Upper lobe of left lung (tissue), 4 donors: Measurements from ENCODE around the gene MYLK2.

Source experiments
- POLR2AphosphoS5 ChIP-seq, 2 donors: sonication (generic); formaldehyde crosslinking; IDR thresholded peaks; one replicate each; pipeline ENCODE4 v1.5.1; 2017; ENCODE audit warnings: antibody characterized with exemption in 2 of 2
- TF ChIP-seq, protein P1 (sequence below), 6 experiments: fragments of 450-650 bp in 4 of 6; fragments of 200-600 bp in 2 of 6; sonication (generic) in 2 of 6; IDR thresholded peaks; one replicate each; pipeline ENCODE4 v1.5.1; 2016 to 2019; ENCODE audit warnings: antibody characterized with exemption in 6 of 6

DNA sequence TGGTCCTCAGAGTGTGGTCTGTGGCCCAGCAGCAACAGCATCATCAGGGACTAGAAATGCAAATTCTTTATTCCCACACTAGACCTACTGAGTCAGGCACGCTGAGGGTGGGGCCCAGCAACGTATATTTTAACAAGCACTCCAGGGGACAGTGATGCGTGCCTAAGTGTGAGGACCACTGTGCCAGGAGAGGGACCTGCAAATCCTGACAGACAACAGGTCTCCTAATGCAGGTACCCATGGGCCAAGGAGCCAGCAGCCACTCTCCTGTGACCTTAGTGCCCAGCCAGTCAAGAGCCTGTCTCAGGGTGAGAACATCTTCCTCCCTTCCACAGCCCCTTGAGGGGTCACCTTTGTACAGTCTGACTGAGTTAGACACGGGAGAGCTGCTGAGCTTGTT, 8.0 kb upstream of the MYLK2 start:
- TF ChIP-seq, protein P1, sequence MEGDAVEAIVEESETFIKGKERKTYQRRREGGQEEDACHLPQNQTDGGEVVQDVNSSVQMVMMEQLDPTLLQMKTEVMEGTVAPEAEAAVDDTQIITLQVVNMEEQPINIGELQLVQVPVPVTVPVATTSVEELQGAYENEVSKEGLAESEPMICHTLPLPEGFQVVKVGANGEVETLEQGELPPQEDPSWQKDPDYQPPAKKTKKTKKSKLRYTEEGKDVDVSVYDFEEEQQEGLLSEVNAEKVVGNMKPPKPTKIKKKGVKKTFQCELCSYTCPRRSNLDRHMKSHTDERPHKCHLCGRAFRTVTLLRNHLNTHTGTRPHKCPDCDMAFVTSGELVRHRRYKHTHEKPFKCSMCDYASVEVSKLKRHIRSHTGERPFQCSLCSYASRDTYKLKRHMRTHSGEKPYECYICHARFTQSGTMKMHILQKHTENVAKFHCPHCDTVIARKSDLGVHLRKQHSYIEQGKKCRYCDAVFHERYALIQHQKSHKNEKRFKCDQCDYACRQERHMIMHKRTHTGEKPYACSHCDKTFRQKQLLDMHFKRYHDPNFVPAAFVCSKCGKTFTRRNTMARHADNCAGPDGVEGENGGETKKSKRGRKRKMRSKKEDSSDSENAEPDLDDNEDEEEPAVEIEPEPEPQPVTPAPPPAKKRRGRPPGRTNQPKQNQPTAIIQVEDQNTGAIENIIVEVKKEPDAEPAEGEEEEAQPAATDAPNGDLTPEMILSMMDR (IDR thresholded peaks at IDR 0.05): no peak
- no peak for TF ChIP-seq POLR2AphosphoS5 (IDR thresholded peaks at IDR 0.05)
